Right cardiac atrium (tissue), 5 donors: ENCODE data around the gene TNS3. TPM values are rescaled to one million over a fixed set of nuclear protein-coding genes. Genes with fewer than 3 reads are reported as not detected.

Experiments
- ATAC-seq, 2 donors: fragments of 200-7000 bp; cut with Tn5 transposase; one replicate each; pipeline versions ENCODE4 v1.8.0 to v1.9.1; 2020; ENCODE audit warnings: moderate library complexity in 2 of 2, mild to moderate bottlenecking in 1 of 2
- DNase-seq, 3 donors: peaks; one replicate each; pipeline ENCODE4 v3.0.0-alpha.2; 2020
- H3K27ac ChIP-seq: one replicate; pipeline ENCODE4 v1.5.1; 2013; ENCODE audit warnings: mild to moderate bottlenecking, low read length, control low read depth, moderate library complexity
- H3K27me3 ChIP-seq: one replicate; pipeline ENCODE4 v1.6.1; 2013; ENCODE audit not compliant: control insufficient read depth, insufficient read depth
- H3K4me1 ChIP-seq: one replicate; pipeline ENCODE4 v1.6.1; 2013; ENCODE audit warnings: low read length; ENCODE audit not compliant: control insufficient read depth, insufficient read depth
- H3K4me3 ChIP-seq: one replicate; pipeline ENCODE4 v1.5.1; 2013; ENCODE audit warnings: low read length, control low read depth
- H3K9me3 ChIP-seq: one replicate; pipeline ENCODE4 v1.6.1; 2013; ENCODE audit warnings: low read length; ENCODE audit not compliant: control insufficient read depth
- WGBS: extraction: QIAGEN DNeasy Blood & Tissue Kit; methylation state at CpG from one replicate; pipeline ENCODE4 v1.1.7; 2013; 5-methylcytosine and 5-hydroxymethylcytosine counted together
- intact Hi-C, 4 donors: fragments of 100-400 bp; cut with DNase I; formaldehyde crosslinking; loops; one replicate each; pipeline versions ENCODE4 v1.11.0 to v1.14.0; 2022 to 2023
- polyA plus RNA-seq: library from polyadenylated mRNA; stranded (reverse); fragments of 200-250 nt; gene quantifications from one replicate; pipeline ENCODE4 v1.2.3, GENCODE V29; 2013
- total RNA-seq, 4 donors: library from RNA; stranded (reverse); fragmentation: NEBNext Ultra II Directional; extraction: Animal tissue kit (Norgen Biotek cat#: 25700); gene quantifications; one replicate each; pipeline ENCODE4 v1.2.1, GENCODE V29; 2021
- donor health status: healthy with polysubstance abuse.
- donor health status: DM: no; HTN: yes; CAD: no.
- donor health status: DM: no; HTN: no; CAD: no.
- donor health status: DM: no; HTN: yes; CAD: no; lungs with severe emphysema.
- donor health status: DM: yes; HTN: yes; CAD: no.

Gene TNS3
- total and polyA plus RNA-seq, 5 donors = 19.7 to 48.3 (median 40.4) TPM

- 58% methylated on average over 15 of the region's 15 CpGs for WGBS
- H3K4me3 ChIP-seq = no peak overlapping the region
- ATAC-seq (no peak), DNase-seq (peak in 1 of 3 donors; percentile 45)
- peak overlapping the region; percentile 30 for H3K27ac ChIP-seq
- H3K9me3 ChIP-seq = no peaks in the 10 kb centered on the region
- H3K4me1 ChIP-seq = peaks cover 22% of the 10 kb centered on the region
- H3K27me3 ChIP-seq = no peaks in the 10 kb centered on the region
- intact Hi-C loops = loop anchor here in 1 of 4 donors (10.0 kb wide), 1 partner anchor 96 kb away; no protein-coding TSS in a partner anchor
Observed at GRCh38 chr7:47380325-47381133, 201.4 kb downstream of the TNS3 start.

- DNase-seq (peak; percentile 81 to 94 (median 92)), ATAC-seq (peak; percentile 90 to 92)
- intact Hi-C loops = loop anchor here in 1 of 4 donors (10.0 kb wide), 1 partner anchor 95 kb away; no protein-coding TSS in a partner anchor
- Histone ChIP-seq H3K4me3 (no peak overlapping the region), H3K27me3 (no peaks in the 10 kb centered on the region), H3K4me1 (peaks cover 24% of the 10 kb centered on the region), H3K27ac (peak overlapping the region; percentile 21), H3K9me3 (no peaks in the 10 kb centered on the region)
- WGBS = 35% methylated on average over 20 of the region's 20 CpGs
Observed at GRCh38 chr7:47379629-47380324, 202.1 kb downstream of the TNS3 start.

GRCh38 chr7:47378728-47379395 lies 203.0 kb downstream of the TNS3 start:
- intact Hi-C loops = no loop called here
- H3K27ac ChIP-seq = peak overlapping the region; percentile 15

GRCh38 chr7:47377741-47378140 lies 204.2 kb downstream of the TNS3 start:
- no peaks in the 10 kb centered on the region for H3K27me3 ChIP-seq
- H3K4me3 ChIP-seq = no peak overlapping the region
- H3K9me3 ChIP-seq = no peaks in the 10 kb centered on the region
- intact Hi-C loops = no loop called here
- ATAC-seq (no peak), DNase-seq (no peak)
- WGBS = 84% methylated on average over 4 of the region's 4 CpGs
- no peak overlapping the region for H3K27ac ChIP-seq
- H3K4me1 ChIP-seq = peaks cover 30% of the 10 kb centered on the region

More at GRCh38 chr7:47378728-47379395, 203.0 kb downstream of the TNS3 start:
- H3K4me3 ChIP-seq = no peak overlapping the region
- WGBS = 76% methylated on average over 11 of the region's 11 CpGs
- DNase-seq = no peak
- no peak for ATAC-seq
- peaks cover 23% of the 10 kb centered on the region for H3K4me1 ChIP-seq
- H3K27me3 ChIP-seq = no peaks in the 10 kb centered on the region
- H3K9me3 ChIP-seq = no peaks in the 10 kb centered on the region

- 77% methylated on average over 10 of the region's 10 CpGs for WGBS
- DNase-seq = no peak
- intact Hi-C loops = no loop called here
Observed at GRCh38 chr7:47376991-47377616, 204.8 kb downstream of the TNS3 start.

GRCh38 chr7:47375121-47375938 lies 206.6 kb downstream of the TNS3 start:
- H3K9me3 ChIP-seq = no peaks in the 10 kb centered on the region
- H3K4me3 ChIP-seq = no peak overlapping the region
- no peaks in the 10 kb centered on the region for H3K27me3 ChIP-seq
- 38% methylated on average over 11 of the region's 11 CpGs for WGBS
- peak overlapping the region; percentile 56 for H3K27ac ChIP-seq
- ATAC-seq (peak; percentile 35 to 44), DNase-seq (no peak)
- intact Hi-C loops = no loop called here
- H3K4me1 ChIP-seq = peaks cover 30% of the 10 kb centered on the region

More at GRCh38 chr7:47376991-47377616, 204.8 kb downstream of the TNS3 start:
- ATAC-seq = no peak
- Histone ChIP-seq H3K27me3 (no peaks in the 10 kb centered on the region), H3K27ac (peak overlapping the region; percentile 66), H3K4me3 (no peak overlapping the region), H3K4me1 (peaks cover 30% of the 10 kb centered on the region), H3K9me3 (no peaks in the 10 kb centered on the region)

GRCh38 chr7:47374538-47374937 lies 207.4 kb downstream of the TNS3 start:
- Histone ChIP-seq H3K4me3 (no peak overlapping the region), H3K9me3 (no peaks in the 10 kb centered on the region), H3K27me3 (no peaks in the 10 kb centered on the region), H3K4me1 (peaks cover 23% of the 10 kb centered on the region), H3K27ac (peak overlapping the region; percentile 78)
- DNase-seq (no peak), ATAC-seq (no peak)
- WGBS = 94% methylated on average over 3 of the region's 3 CpGs
- intact Hi-C loops = no loop called here

- Histone ChIP-seq H3K27ac (peak overlapping the region; percentile 78), H3K9me3 (no peaks in the 10 kb centered on the region), H3K27me3 (no peaks in the 10 kb centered on the region), H3K4me1 (peaks cover 22% of the 10 kb centered on the region), H3K4me3 (no peak overlapping the region)
- intact Hi-C loops = no loop called here
- ATAC-seq = peak; percentile 31 to 56
- 61% methylated on average over 8 of the region's 8 CpGs for WGBS
- DNase-seq = no peak
Observed at GRCh38 chr7:47373871-47374451, 207.9 kb downstream of the TNS3 start.

GRCh38 chr7:47371733-47372368 lies 210.1 kb downstream of the TNS3 start:
- Histone ChIP-seq H3K9me3 (no peaks in the 10 kb centered on the region), H3K27me3 (no peaks in the 10 kb centered on the region), H3K4me3 (no peak overlapping the region), H3K4me1 (peaks cover 19% of the 10 kb centered on the region), H3K27ac (peak overlapping the region; percentile 25)
- DNase-seq (peak; percentile 83 to 94 (median 94)), ATAC-seq (peak; percentile 85 to 86)
- intact Hi-C loops = no loop called here
- whole genome bisulfite sequencing = 21% methylated on average over 10 of the region's 10 CpGs
